ENCODE measurements around the gene ITPRID2.
A peak's percentile ranks its signal among the peaks of the same experiment; 100 is the strongest.
"Not testable (repeated sequence)": the region's sequence is repeated elsewhere in the genome, so short reads cannot be mapped to it uniquely, and the experiment has no call there.

Gene ITPRID2

DNA sequence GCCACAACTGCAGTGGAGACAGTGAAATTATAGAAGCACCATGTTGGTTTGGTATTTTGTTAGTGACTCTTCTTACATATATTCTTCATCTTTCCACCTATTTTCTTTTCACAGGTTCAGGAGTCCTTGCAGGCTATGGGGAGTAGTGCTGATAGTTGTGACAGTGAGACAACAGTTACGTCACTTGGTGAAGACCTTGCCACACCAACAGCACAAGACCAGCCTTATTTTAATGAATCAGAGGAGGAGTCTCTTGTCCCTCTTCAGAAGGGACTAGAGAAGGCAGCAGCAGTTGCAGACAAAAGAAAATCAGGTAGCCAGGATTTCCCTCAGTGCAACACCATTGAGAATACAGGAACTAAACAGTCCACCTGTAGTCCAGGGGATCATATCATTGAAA is 23.6 kb downstream of the ITPRID2 start:
- no peak for DNase-seq

DNA sequence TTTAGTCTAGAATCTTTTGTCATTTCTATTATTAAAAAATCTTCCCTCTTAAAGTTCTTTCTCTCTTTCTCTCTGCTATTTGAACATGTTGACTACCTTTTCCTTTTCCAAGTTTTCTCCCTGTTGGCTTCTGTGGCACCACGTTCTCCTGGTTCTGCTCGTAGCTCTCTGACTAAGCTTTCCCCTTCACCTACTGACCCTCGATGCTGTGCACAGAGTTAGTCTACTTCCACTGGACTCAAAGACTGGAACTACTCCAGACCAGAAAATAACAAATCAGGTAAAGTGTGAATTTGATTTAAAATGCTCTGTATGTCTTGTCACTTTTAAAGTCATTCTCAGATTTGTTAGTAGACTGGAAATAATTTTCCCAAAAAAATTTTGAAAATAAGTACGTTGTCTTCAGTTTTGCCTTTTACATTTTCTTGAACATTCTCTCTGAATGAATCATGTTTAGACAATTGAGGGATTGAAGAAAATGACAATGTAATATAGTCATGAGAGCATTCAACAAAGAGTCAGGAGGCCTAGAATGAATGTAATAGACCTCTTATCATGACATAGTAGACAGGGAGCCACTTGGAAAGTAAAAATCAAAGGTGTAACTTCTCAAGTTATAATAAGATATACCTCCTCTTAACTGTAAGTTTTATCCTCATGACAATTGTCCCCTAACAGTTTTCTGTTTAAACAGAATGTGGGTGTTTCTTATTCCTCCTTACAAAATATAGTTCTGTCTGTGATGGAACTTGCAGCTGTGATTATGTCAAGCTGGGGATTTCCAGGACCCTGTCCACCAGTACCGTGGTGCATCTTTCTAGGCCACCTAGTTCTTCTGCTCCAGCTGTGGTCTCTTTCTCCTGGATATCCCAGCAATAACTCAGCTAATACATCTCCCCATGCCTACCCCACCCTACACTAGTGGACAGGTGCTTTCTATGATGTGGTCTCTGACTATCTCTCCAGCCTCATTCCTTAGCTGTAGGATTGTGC is 25.5 kb downstream of the ITPRID2 start:
- DNase-seq, result no peak

DNA sequence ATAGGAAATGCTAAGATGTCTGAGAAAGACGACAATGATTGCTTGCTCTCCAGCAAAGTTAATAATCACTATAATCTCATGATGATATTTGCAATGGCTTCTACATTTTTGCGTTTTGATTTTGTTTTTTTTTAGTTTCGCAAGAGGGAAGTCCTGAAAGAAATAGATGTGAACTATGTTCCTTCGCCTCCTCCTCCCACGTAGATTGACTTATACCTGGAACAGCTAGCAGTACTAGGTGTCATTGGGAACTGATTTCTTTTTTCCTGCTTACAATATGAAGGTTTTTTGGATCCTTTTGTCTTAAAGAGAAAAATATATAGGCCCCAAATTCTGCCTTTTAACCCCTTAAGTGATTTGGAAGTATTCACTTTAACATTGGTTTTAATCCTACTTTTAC is 26.7 kb downstream of the ITPRID2 start:
- DNase-seq, result no peak

GRCh38 chr2:181923121-181923520 is 31.6 kb downstream of the ITPRID2 start:
- DNase-seq, result no peak

DNA sequence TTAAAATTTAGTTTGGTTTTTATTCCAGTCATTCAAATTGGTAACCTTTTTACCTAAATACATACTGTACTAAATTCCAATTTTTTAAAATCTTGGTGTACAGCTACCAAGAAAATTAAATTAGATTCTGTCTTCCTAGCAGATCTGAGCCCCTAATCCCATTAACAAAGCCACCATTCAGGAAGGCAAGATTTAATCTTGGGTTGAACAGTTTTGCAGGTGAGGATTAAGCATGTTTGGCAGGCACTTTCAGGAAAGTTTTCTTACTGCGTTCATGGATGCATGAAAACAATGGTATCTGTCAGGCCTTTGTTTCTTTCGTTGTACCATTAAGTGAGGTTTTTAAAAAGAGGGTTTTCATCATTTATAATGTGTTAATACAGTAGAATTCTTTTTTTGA is 32.8 kb downstream of the ITPRID2 start:
- no peak for DNase-seq

DNA sequence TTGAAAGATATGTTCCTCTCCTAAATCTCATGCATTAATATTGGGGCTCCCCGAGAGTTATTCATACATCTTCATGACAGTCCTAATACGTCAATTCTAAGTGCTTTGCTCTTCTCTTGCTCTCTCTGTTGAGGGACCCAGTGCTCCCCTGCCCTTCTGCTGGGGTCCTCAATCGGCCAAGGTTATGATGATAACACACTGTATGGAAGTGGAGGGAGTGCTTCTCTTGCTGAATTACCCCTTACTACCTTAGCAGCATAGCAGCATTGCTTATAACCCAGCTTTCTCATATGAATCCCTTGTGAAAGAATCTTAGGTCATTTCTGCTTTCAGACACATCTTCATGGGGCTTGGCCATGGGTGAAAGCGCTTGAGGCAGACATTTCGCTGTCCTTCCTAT is 43.2 kb downstream of the ITPRID2 start:
- no peak for DNase-seq

DNA sequence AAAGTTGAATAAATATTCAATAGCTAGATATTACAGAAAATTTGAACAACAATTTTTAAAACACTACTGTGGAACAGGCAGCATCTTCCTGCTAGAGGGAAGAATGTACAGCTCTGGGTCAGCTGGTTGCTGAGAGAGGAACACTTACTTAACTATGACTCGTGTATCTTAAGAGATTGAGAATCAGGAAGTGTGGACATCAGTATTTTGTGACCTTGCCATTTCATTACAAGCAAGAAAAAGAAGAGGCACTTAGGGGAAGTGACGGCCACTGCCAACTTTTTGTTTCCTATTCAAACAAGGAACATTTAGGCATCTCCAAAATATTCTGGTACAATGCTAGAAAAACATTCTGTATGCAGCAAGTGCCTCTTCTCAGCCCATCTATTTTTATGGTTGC is 45.9 kb downstream of the ITPRID2 start:
- peak in 1 of 56 donors; percentile 4 for DNase-seq

- DNase-seq, result no peak
Measured at GRCh38 chr2:181943411-181944124, 52.0 kb downstream of the ITPRID2 start.

GRCh38 chr2:181944164-181944913 is 52.8 kb downstream of the ITPRID2 start:
- no peak for DNase-seq

DNA sequence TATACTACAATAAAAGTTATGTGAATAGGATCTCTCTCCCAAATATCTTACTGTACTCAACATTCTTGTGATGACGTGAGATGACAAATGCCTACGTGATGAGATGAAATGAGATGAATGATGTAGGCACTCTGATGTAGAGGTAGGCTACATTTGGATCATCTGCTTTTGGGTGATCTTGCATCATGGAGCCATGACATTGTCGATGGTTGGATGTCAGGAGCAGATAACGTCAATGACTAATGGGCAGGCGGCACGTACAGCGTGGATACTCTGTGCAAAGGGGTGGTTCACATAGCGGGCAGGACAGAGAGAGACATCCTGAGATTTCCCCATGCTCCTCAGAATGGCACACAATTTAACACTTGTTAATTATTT is 53.4 kb downstream of the ITPRID2 start:
- DNase-seq, result no peak

GRCh38 chr2:181946444-181947127 is 55.1 kb downstream of the ITPRID2 start:
- DNase-seq, result no peak

GRCh38 chr2:181947273-181947672 is 55.7 kb downstream of the ITPRID2 start:
- DNase-seq, result no peak

DNA sequence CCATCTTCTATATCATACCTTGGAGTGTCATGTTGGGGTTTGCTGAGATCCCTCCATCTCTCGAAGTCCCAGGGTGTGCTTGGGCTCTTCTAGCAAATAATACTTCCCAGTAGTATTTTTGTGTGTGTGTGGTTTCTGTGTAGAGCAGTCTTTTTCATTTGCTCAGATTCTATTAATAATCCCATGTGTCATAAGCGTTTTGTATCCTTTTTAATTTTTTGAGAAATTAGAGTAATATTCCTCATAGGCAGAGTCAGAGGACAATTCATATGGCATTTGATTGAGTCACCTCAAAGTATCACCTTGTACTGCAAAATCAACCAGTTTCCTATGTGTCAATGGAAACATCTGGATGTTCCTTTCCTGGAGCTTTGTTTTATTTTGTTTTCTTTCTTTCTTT is 56.7 kb downstream of the ITPRID2 start:
- no peak for DNase-seq

DNA sequence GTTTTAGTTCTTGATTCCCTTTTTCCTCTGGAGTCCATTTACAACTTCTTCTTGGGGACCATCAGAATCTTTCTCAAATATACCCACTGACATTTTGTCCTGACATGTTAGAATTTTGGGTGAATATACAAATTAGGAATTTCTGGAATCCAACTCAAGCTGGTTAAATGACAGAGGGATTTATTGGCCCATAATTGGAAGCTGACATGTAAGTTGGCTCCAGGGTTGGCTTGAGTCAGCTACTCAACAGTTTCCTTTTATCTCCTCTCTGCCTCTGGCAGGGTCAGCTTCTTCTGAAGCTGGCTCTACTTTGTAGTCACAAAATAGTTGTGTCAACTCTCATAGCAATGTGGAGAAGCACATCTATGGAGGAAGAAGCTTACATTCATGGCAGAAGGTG is 57.5 kb downstream of the ITPRID2 start:
- no peak for DNase-seq

GRCh38 chr2:181952404-181953226 is 61.1 kb downstream of the ITPRID2 start:
- no peak for DNase-seq

- DNase-seq, result peak in 27 of 56 donors; percentile 2 to 59 (median 16)
Measured at GRCh38 chr2:181953881-181954537, 62.5 kb downstream of the ITPRID2 start.

GRCh38 chr2:181954538-181954883 is 63.0 kb downstream of the ITPRID2 start:
- no peak for DNase-seq

- no peak for DNase-seq
Measured at GRCh38 chr2:181955010-181955409, 63.5 kb downstream of the ITPRID2 start.

GRCh38 chr2:181955866-181956265 is 64.3 kb downstream of the ITPRID2 start:
- not testable (repeated sequence) for DNase-seq

GRCh38 chr2:181957668-181958067 is 66.1 kb downstream of the ITPRID2 start:
- no peak for DNase-seq
